Natural killer cell (primary cell): ENCODE measurements around the gene MMP21. TPM values are rescaled to one million over a fixed set of nuclear protein-coding genes. Genes with fewer than 3 reads are reported as not detected.

ENCODE experiments used
- ATAC-seq, 3 donors: fragments of 150-1000 bp in 2 of 3; fragments of 200-7000 bp in 1 of 3; cut with Tn5 transposase; 1 replicate in 1 of 3; 2 replicates in 2 of 3; pipeline ENCODE4 v1.10.0; 2021; ENCODE audit warnings: mild to moderate bottlenecking in 2 of 3, moderate library complexity in 2 of 3
- DNase-seq, 2 donors: peaks; one replicate each; pipeline versions ENCODE4 v3.0.0 to v3.0.0-alpha.2; 2013 to 2021; ENCODE audit warnings: mixed read lengths in 1 of 2
- H3K27ac ChIP-seq: one replicate; pipeline ENCODE4 v1.5.1; 2013; ENCODE audit warnings: mild to moderate bottlenecking, low read length
- H3K27me3 ChIP-seq: one replicate; pipeline ENCODE4 v1.6.1; 2013; ENCODE audit warnings: low read length; ENCODE audit not compliant: control insufficient read depth, insufficient read depth
- H3K36me3 ChIP-seq: one replicate; pipeline ENCODE4 v1.6.1; 2013; ENCODE audit warnings: low read length; ENCODE audit not compliant: control insufficient read depth, insufficient read depth
- H3K4me1 ChIP-seq: one replicate; pipeline ENCODE4 v1.6.1; 2013; ENCODE audit warnings: low read length; ENCODE audit not compliant: control insufficient read depth, insufficient read depth
- H3K4me3 ChIP-seq: one replicate; pipeline ENCODE4 v1.5.1; 2013; ENCODE audit warnings: low read length
- H3K9me3 ChIP-seq: one replicate; pipeline ENCODE4 v1.6.1; 2013; ENCODE audit warnings: low read length; ENCODE audit not compliant: control insufficient read depth, insufficient read depth
- H3K27ac Mint-ChIP-seq, 2 donors: one replicate each; pipeline ENCODE4 v1.8.0; 2022; ENCODE audit warnings: mild to moderate bottlenecking in 2 of 2, mixed read lengths in 2 of 2, moderate library complexity in 1 of 2
- H3K27me3 Mint-ChIP-seq, 2 donors: one replicate each; pipeline ENCODE4 v1.8.0; 2022; ENCODE audit warnings: low read depth in 2 of 2, mixed read lengths in 2 of 2
- H3K36me3 Mint-ChIP-seq: one replicate; pipeline ENCODE4 v1.8.0; 2022; ENCODE audit warnings: mixed read lengths
- H3K4me1 Mint-ChIP-seq, 2 donors: one replicate each; pipeline ENCODE4 v1.8.0; 2022; ENCODE audit warnings: mixed read lengths in 2 of 2
- H3K4me3 Mint-ChIP-seq: one replicate; pipeline ENCODE4 v1.8.0; 2022; ENCODE audit warnings: mild to moderate bottlenecking, moderate library complexity, mixed read lengths
- H3K9me3 Mint-ChIP-seq, 2 donors: one replicate each; pipeline ENCODE4 v1.8.0; 2022; ENCODE audit warnings: mixed read lengths in 2 of 2
- CTCF ChIP-seq: fragments of 200-600 bp; IDR thresholded peaks from one replicate; pipeline ENCODE4 v1.8.0; 2022; ENCODE audit warnings: antibody characterized with exemption
- WGBS: methylation state at CpG from one replicate; pipeline ENCODE4 v1.1.7; 2013; ENCODE audit warnings: missing lambda C conversion rate; ENCODE audit not compliant: insufficient coverage; 5-methylcytosine and 5-hydroxymethylcytosine counted together
- intact Hi-C: fragments of 100-400 bp; cut with micrococcal nuclease; formaldehyde crosslinking; loops from one replicate; pipeline ENCODE4 v1.14.2; 2022
- total RNA-seq, 4 donors: library from RNA; stranded (reverse); fragments of 120-200 nt in 1 of 4; gene quantifications; one replicate each; pipeline versions ENCODE4 v1.2.3 to v1.2.4, GENCODE V29; 2013 to 2022

Gene MMP21
- total RNA-seq, 3 donors from 2014 or later (not counting 1 experiment from before 2014, with no cell fraction given): 0.32 to 0.85 (median 0.35) TPM

- Histone ChIP-seq H3K36me3 (peaks cover 12% of the 10 kb centered on the region), H3K9me3 (no peaks in the 10 kb centered on the region), H3K4me3 (peak within 1 kb of the TSS; percentile 92), H3K27me3 (no peaks in the 10 kb centered on the region), H3K4me1 (peaks cover 29% of the 10 kb centered on the region), H3K27ac (peak within 1 kb of the TSS; percentile 95)
- intact Hi-C loops: loop anchor here (1.0 kb wide), 1 partner anchor 104 kb away; the partner anchor contains the start of gene EDRF1
- Mint-ChIP-seq H3K9me3 (no peaks in the 10 kb centered on the region), H3K4me1 (peaks cover 11 to 29% of the 10 kb centered on the region in 2 donors), H3K27ac (no peak within 1 kb of the TSS), H3K27me3 (no peaks in the 10 kb centered on the region), H3K36me3 (no peaks in the 10 kb centered on the region), H3K4me3 (peak within 1 kb of the TSS; percentile 76)
- DNase-seq (peak; percentile 91 to 98), ATAC-seq (peak; percentile 85 to 93 (median 87))
- WGBS: under 1% methylated on average over 74 of the region's 74 CpGs
- no peak for TF ChIP-seq CTCF
Observed at GRCh38 chr10:125822878-125823662, 47.4 kb upstream of the MMP21 start, which contains the start of the genes BCCIP and UROS. BCCIP (plus strand) TSS chr10:125823546; CDS start chr10:125823558, 12 bp downstream. UROS (minus strand) TSS chr10:125823258; CDS start chr10:125816499, 6,759 bp downstream.

GRCh38 chr10:125820701-125821100, 45.1 kb upstream of the MMP21 start:
- H3K27me3 ChIP-seq: no peaks in the 10 kb centered on the region
- ATAC-seq (no peak), DNase-seq (no peak)
- Mint-ChIP-seq H3K27ac (no peak overlapping the region), H3K9me3 (no peaks in the 10 kb centered on the region), H3K27me3 (no peaks in the 10 kb centered on the region), H3K4me1 (peaks cover 5 to 20% of the 10 kb centered on the region in 2 donors), H3K4me3 (peak overlapping the region; percentile 71), H3K36me3 (no peaks in the 10 kb centered on the region)
- H3K27ac ChIP-seq: peak overlapping the region; percentile 57
- peaks cover under 1% of the 10 kb centered on the region for H3K36me3 ChIP-seq
- WGBS: 38% methylated on average over 1 of the region's 1 CpG
- intact Hi-C loops: no loop called here
- no peaks in the 10 kb centered on the region for H3K9me3 ChIP-seq
- H3K4me1 ChIP-seq: peaks cover 29% of the 10 kb centered on the region
- TF ChIP-seq CTCF: no peak
- no peak overlapping the region for H3K4me3 ChIP-seq

- DNase-seq (no peak), ATAC-seq (no peak)
- no peaks in the 10 kb centered on the region for H3K9me3 Mint-ChIP-seq
- H3K9me3 ChIP-seq: no peaks in the 10 kb centered on the region
- peaks cover 31% of the 10 kb centered on the region for H3K36me3 ChIP-seq
- peaks cover 0 to 20% of the 10 kb centered on the region in 2 donors for H3K4me1 Mint-ChIP-seq
- H3K27me3 Mint-ChIP-seq: no peaks in the 10 kb centered on the region
- H3K4me3 ChIP-seq: no peak overlapping the region
- H3K27ac ChIP-seq: no peak overlapping the region
- H3K27me3 ChIP-seq: no peaks in the 10 kb centered on the region
- H3K4me3 Mint-ChIP-seq: no peak overlapping the region
- peaks cover 16% of the 10 kb centered on the region for H3K4me1 ChIP-seq
- 94% methylated on average over 4 of the region's 6 CpGs for WGBS
- intact Hi-C loops: no loop called here
- no peak overlapping the region for H3K27ac Mint-ChIP-seq
- peaks cover 6% of the 10 kb centered on the region for H3K36me3 Mint-ChIP-seq
- no peak for TF ChIP-seq CTCF
Observed at GRCh38 chr10:125817337-125817946, 41.8 kb upstream of the MMP21 start.
